ENCODE data around the gene SUGCT.

Gene SUGCT

GRCh38 chr7:40700653-40701421 lies 566.0 kb downstream of the SUGCT start:
- no peak for DNase-seq

DNA sequence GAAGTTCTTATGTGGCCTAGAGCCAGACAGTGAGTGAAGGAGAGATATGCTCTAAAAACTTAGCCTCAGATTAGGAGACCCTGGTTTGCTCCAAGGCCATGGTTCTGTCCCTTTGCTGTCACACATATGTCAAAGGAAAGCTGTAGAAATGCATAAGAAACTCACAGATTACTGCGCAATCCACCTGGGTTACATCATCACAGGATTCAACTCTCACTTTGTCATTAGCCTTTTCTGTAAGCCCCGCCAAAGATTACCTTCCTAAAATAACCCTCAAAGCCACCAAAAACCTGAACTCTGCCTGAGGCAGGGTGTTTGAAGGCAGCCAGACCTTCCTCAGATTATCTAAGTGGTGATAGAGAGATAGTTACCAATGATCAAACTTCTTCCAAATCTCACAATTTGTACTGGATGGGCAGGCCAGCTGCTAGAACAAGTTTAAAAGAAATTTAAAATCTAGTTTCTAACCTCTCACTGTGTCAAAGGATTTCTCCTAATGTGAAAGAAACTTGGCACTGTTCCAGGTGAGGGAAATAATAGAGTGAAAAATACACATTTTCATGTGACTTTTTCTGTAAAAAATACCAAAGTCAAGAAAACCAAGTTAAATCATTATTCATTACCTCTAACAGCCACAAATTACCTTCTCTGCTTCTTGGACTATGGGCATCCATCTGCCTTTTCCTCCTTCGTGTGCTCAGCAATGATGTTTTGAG lies 567.2 kb downstream of the SUGCT start:
- DNase-seq = no peak

DNA sequence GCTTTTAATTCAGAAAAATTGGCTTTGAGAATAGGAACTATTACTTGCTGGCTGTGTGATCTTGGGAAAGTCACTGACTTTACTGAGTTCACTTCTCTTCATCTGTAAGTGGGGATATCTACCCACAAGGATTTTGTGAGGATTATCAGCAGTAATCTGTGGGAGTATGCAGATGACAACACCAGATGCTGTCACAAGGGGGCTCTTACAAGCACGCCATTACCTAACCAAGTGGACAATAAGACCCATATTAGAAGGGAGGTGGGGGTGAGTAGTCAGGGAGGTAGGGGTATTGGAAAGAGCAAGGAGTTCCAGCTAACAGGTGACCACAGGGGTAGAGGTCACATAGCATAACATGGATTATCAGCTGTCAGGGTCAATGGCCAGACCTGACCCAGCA lies 569.4 kb downstream of the SUGCT start:
- DNase-seq = no peak

DNA sequence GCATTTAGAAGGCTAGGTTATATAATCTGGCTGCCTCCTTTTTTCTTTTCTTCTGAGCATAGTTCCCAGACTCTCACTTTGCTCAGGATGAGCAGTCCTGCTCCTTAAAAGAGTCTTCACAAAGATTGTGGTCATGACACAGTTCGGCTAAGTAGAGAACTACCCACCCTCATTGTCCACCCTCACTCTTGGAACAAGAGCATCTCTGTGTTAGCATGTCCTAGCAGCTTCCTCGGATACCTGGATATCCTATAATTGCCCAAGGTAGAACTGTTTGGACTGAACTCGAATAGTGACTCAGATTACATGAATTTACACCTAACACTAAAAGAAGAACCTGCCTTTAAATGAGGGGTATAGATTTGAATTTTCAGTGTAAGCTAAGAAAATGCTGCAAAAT lies 572.0 kb downstream of the SUGCT start:
- no peak for DNase-seq

DNA sequence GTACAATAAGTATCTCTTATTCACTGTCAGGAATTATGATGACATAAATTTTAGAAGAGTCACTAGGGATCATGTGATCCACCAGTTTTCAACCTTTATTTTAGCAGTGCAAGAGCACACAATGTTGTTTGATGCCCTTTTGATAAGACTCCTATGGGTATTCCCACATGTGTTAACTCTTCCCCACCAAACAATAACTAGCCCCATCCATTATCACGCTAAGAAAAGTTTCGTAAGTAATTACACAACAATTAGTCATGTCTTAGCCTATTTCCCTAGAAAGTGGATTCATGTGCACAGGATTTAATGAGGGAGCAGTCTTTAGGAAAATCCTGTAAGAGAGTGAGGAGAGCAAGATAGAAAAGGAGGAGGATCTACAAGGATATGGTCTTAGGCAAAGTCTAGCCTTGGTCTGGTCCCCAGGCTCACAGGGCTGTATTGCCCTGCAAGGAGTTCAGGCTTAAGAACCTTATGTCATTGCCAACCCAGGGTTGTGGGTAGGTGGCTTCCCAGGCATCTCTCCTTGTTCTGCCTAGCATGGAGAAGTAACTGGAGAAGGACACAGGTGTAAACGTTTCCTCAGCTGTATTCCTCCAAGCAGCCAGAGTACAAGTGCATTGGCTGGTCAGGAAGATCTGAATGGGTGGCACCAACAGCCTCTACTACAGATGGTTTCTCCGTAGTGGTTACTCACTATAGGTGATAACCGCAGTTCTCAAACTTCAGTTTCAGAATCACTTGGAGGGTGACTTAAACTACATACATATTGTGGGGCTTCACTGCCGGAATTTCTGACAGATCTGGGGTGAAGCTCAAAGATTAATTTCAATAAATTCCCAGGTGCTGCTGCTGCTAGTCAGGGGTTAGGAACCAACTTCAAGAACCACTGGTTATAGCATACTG lies 574.5 kb downstream of the SUGCT start:
- no peak for DNase-seq

- no peak for DNase-seq
Observed at GRCh38 chr7:40711706-40712105, 576.9 kb downstream of the SUGCT start.

GRCh38 chr7:40714363-40715052 lies 579.7 kb downstream of the SUGCT start:
- no peak for DNase-seq

DNA sequence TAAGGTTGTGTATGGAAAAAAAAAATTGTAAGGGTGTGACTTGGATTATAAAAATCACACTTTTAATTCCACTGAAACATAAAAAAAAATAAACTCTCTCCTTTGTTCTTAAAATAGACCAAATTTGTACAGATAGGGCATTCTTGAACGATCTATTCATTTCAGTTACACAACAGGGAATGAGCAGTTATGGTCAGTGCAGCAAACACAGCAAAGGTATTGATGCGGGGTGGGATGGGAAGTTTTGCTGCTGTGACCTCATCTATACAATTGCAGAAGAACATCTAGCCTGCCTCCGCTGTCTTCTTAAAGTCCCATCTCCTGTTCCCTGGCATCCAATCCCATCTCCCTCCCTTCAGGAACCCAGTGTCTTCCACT lies 580.2 kb downstream of the SUGCT start:
- DNase-seq = no peak

GRCh38 chr7:40716052-40716451 lies 581.2 kb downstream of the SUGCT start:
- no peak for DNase-seq

GRCh38 chr7:40717242-40717641 lies 582.4 kb downstream of the SUGCT start:
- no peak for DNase-seq

- no peak for DNase-seq
Observed at GRCh38 chr7:40720416-40720815, 585.6 kb downstream of the SUGCT start.

DNA sequence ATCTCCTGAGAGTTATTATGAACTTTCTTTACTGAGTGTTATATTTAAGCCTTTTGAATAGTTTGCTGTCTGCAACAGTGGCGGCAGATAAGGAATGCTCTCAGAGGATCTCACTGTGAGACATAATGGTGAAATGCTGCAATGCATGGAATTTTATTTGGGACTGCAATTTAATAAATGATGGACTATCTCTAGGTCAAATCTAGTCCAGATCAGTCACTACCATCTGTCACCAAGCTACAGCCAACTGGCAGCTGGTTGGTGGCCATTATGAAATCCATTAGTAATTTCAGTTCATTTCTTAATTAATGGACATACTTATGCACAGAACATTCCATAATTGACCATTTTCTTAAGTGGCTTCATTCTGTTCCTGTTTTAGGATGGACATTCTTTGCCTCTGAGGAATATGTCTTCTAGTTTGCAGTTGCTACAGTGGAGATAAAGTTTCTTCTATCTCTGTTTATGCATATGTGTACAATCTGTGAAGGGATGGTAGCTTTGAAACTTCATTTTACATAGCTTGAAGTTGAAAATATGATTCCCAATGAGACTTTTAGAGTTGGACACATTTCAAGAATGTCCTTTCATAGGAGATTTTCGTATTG lies 586.6 kb downstream of the SUGCT start:
- DNase-seq = no peak

DNA sequence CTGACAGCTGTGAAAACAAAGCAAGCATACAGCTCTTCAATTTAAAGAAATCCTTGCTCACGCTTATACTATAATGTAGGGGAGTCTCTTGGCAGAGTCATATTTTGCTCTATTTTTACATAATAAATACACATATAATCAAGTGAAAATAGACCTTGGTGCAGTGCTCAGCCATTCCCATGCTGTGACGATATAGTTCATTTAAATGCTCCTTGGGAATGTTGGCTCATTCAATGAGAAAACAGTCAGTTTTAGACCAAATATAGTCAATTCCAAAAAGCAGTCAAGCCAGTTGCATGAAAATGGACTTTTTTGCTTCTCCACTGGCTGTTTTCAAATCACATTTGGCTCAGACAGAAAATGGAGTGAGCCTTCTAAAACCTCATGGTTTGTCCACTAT lies 587.4 kb downstream of the SUGCT start:
- no peak for DNase-seq

DNA sequence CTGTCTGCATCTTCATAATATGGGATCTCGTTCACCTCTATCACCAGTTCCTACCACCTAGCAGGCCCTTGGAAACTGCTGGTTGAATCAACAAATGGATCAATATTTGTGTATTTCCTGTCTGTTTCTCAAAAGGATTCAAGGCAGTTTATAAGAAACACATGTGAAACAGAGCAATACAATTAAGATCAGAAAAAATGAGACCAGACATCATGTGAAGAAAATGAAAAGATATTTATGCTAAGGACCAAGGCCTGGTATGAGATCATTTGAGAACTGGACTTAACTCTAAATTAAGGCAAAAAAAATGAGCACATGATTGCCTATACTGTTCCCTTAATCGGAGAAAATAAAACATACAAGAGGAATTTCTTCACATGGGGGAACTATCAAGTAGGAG lies 589.0 kb downstream of the SUGCT start:
- DNase-seq = no peak

- no peak for DNase-seq
Observed at GRCh38 chr7:40726559-40726958, 591.8 kb downstream of the SUGCT start.

DNA sequence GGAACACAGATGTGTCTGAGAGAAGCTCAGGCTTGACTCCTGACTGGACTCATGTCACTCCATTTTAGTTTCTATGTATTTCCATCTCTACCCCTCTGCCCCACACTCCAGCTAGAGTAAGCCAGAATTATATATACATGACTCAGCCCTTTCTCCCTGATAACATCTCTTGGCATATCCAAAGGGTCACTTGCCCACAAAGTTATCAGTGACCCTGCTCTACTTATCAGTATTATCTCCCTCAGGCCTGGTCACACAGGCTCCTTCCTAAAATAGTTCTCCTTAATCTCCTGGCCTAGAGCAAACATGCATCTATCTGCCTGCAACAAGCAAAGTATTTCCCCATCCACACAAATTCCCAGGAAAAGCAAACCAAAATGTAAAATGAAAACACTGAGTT lies 598.3 kb downstream of the SUGCT start:
- DNase-seq = no peak

DNA sequence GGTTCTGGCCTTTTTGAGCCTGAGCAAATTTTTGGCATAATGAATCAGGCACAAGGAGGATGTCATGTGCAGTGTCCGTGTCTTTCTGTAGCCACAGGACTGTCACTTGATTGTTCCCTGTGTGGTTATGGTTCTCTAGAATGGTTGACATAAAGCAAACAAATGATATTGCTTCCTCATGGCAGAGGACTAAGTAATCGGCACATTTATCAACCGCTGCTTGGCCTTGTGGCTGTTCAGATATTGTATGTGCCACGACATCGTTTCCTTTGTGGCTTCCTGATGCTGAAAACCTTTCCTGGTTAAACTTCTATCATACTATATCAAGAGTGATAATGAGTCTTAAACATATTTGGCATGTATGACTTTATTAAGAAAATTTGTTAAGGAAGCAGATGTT lies 598.8 kb downstream of the SUGCT start:
- no peak for DNase-seq

- no peak for DNase-seq
Observed at GRCh38 chr7:40739257-40739656, 604.5 kb downstream of the SUGCT start.

DNA sequence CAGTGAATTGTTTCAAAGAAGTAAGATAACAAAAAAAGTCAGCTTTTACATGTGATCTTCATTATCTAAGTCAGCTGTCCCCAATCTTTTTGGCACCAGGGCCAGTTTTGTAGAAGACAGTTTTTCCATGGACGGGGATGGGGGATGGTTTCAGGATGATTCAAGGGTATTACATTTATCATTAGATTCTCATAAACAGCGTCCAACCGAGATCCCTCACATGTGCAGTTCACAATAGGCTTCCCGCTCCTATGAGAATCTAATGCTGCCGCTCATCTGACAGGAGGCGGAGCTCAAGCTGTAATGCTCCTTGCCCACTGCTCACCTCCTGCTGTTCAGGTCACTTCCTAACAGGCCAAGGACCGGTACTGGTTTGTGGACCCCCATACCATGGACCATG lies 607.5 kb downstream of the SUGCT start:
- no peak for DNase-seq

- DNase-seq = no peak
Observed at GRCh38 chr7:40746841-40747556, 612.2 kb downstream of the SUGCT start.

DNA sequence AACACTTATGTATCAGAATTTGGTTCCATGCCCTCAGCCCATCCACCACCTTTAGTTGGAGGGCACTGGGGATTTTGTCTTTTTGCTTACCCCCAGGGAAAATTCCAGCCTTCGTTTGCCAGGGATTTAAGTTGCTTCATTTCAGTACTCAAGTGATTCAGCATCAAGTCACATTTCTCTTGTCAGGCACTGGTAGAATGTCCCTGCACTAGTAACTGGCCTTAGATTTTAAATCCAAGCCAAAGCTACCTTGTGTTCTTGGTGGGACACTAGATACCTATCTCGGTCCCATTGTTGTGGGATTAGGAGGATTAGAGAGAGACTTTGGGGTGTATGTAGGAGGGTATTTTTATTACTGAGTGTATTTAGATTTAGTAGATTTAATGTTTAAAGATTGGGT lies 613.1 kb downstream of the SUGCT start:
- no peak for DNase-seq

DNA sequence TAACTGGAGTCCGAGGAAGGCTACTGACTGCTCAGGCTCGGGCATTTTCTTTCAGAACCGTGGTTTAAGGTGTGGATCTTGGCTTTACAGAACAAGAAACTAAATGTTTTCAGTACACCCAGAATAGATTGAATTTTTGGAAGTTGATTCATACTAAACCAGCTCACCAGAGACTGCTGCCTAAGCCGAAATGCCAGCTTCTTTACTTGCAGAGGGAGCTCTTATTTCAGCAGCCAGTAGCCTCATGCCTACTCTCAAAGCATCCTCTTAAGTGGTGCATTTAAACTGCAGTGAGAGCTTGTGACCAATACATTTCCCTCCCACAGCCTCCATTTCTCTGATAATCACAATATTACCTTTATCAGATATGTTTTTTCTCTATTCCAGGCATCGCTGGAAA lies 615.1 kb downstream of the SUGCT start:
- DNase-seq = no peak
